Tibial artery (tissue), 4 donors: ENCODE measurements around the gene SQSTM1.
"Not testable (repeated sequence)": the region's sequence is repeated elsewhere in the genome, so short reads cannot be mapped to it uniquely, and the experiment has no call there.

Experiments used
- DNase-seq, 2 donors: peaks; one replicate each; pipeline ENCODE4 v3.0.0-alpha.2; 2019
- H3K27ac ChIP-seq, 2 donors: fragments of 200-600 bp; sonication (generic) in 1 of 2; 1 replicate in 1 of 2; 2 replicates in 1 of 2; pipeline ENCODE4 v1.5.1; 2018 to 2019; ENCODE audit warnings: mild to moderate bottlenecking in 1 of 2
- H3K27me3 ChIP-seq, 2 donors: fragments of 200-600 bp; sonication (generic) in 1 of 2; one replicate each; pipeline versions ENCODE4 v1.5.1 to v1.6.0; 2016 to 2019
- H3K36me3 ChIP-seq, 3 donors: fragments of 200-600 bp; sonication (generic) in 2 of 3; one replicate each; pipeline ENCODE4 v1.5.1; 2016 to 2019; ENCODE audit warnings: mild to moderate bottlenecking in 2 of 3
- H3K4me1 ChIP-seq, 4 donors: fragments of 200-600 bp; sonication (generic) in 2 of 4; 1 replicate in 3 of 4; 2 replicates in 1 of 4; pipeline ENCODE4 v1.5.1; 2016 to 2019
- H3K4me3 ChIP-seq, 2 donors: fragments of 200-600 bp; sonication (generic) in 1 of 2; 1 replicate in 1 of 2; 2 replicates in 1 of 2; pipeline ENCODE4 v1.5.1; 2018 to 2019; ENCODE audit warnings: mild to moderate bottlenecking in 2 of 2
- H3K9me3 ChIP-seq, 3 donors: fragments of 200-600 bp; sonication (generic) in 1 of 3; one replicate each; pipeline ENCODE4 v1.5.1; 2016 to 2019
- intact Hi-C: fragments of 100-400 bp; cut with DNase I; formaldehyde crosslinking; loops from one replicate; pipeline ENCODE4 v1.15.0; 2023; ENCODE audit warnings: low total_unique reads
- TF ChIP-seq, protein P1 (sequence below), 2 experiments: fragments of 200-600 bp in 1 of 2; fragments of 450-650 bp in 1 of 2; IDR thresholded peaks; one replicate each; pipeline ENCODE4 v1.5.1; 2017 to 2019; ENCODE audit warnings: antibody characterized with exemption in 2 of 2, mild to moderate bottlenecking in 1 of 2, moderate library complexity in 1 of 2

The SQSTM1 gene

DNA sequence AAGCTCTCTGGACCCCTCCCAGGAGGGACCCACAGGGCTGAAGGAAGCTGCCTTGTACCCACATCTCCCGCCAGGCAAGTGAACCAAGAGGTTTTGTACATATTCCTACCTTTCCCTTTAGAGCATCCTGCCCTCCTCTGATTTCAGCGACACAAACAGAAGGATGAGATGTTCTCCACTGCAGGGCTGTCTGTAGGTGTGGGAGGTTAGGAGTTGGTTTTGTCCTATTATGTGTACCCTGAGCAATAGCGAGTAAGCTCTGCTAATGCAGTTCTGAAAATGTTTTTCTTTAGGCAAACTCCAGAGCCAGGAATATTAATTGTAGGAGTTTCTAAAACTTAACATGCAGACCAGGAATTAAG is 13.0 kb downstream of the SQSTM1 start:
- no peaks in the 10 kb centered on the region for H3K27me3 ChIP-seq
- peak overlapping the region in 1 of 2 donors; percentile 16 for H3K27ac ChIP-seq
- peaks cover 0 to 12% (median 5%) of the 10 kb centered on the region in 4 donors for H3K4me1 ChIP-seq
- TF ChIP-seq, protein P1, sequence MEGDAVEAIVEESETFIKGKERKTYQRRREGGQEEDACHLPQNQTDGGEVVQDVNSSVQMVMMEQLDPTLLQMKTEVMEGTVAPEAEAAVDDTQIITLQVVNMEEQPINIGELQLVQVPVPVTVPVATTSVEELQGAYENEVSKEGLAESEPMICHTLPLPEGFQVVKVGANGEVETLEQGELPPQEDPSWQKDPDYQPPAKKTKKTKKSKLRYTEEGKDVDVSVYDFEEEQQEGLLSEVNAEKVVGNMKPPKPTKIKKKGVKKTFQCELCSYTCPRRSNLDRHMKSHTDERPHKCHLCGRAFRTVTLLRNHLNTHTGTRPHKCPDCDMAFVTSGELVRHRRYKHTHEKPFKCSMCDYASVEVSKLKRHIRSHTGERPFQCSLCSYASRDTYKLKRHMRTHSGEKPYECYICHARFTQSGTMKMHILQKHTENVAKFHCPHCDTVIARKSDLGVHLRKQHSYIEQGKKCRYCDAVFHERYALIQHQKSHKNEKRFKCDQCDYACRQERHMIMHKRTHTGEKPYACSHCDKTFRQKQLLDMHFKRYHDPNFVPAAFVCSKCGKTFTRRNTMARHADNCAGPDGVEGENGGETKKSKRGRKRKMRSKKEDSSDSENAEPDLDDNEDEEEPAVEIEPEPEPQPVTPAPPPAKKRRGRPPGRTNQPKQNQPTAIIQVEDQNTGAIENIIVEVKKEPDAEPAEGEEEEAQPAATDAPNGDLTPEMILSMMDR (IDR thresholded peaks at IDR 0.05), result no peak
- no peaks in the 10 kb centered on the region for H3K9me3 ChIP-seq
- no peak overlapping the region for H3K4me3 ChIP-seq
- H3K36me3 ChIP-seq, result peaks cover 89 to 97% (median 90%) of the 10 kb centered on the region in 3 donors
- intact Hi-C loops, result no loop called here
- DNase-seq, result no peak

- peaks cover 0 to 8% (median 3%) of the 10 kb centered on the region in 4 donors for H3K4me1 ChIP-seq
- peaks cover 85 to 96% (median 86%) of the 10 kb centered on the region in 3 donors for H3K36me3 ChIP-seq
- H3K4me3 ChIP-seq, result no peak overlapping the region
- DNase-seq, result no peak
- TF ChIP-seq, protein P1 (IDR thresholded peaks at IDR 0.05), result no peak
- no peaks in the 10 kb centered on the region for H3K9me3 ChIP-seq
- H3K27me3 ChIP-seq, result no peaks in the 10 kb centered on the region
- intact Hi-C loops, result no loop called here
- H3K27ac ChIP-seq, result no peak overlapping the region
Measured at GRCh38 chr5:179834120-179834519, 13.4 kb downstream of the SQSTM1 start.

- not testable (repeated sequence) for H3K4me1 ChIP-seq, DNase-seq
- H3K36me3 ChIP-seq, result peaks cover 77 to 96% (median 86%) of the 10 kb centered on the region in 3 donors
Measured at GRCh38 chr5:179834871-179835270, 14.2 kb downstream of the SQSTM1 start.

DNA sequence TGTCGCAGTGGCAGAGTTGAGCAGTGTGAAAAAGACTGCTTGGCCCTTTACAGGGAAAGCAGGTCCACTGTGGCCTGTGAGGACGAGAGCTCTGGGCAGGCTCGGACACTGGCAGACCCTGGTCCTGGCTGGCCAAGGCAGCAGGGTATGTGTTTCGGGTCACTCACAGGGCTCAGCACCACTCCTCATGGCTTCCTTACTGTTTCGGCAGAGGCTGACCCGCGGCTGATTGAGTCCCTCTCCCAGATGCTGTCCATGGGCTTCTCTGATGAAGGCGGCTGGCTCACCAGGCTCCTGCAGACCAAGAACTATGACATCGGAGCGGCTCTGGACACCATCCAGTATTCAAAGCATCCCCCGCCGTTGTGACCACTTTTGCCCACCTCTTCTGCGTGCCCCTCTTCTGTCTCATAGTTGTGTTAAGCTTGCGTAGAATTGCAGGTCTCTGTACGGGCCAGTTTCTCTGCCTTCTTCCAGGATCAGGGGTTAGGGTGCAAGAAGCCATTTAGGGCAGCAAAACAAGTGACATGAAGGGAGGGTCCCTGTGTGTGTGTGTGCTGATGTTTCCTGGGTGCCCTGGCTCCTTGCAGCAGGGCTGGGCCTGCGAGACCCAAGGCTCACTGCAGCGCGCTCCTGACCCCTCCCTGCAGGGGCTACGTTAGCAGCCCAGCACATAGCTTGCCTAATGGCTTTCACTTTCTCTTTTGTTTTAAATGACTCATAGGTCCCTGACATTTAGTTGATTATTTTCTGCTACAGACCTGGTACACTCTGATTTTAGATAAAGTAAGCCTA is 15.7 kb downstream of the SQSTM1 start:
- H3K36me3 ChIP-seq, result peaks cover 71 to 96% (median 84%) of the 10 kb centered on the region in 3 donors
- H3K4me3 ChIP-seq, result no peak overlapping the region
- DNase-seq, result no peak
- intact Hi-C loops, result no loop called here
- H3K4me1 ChIP-seq, result peaks cover 0 to 6% (median 0%) of the 10 kb centered on the region in 4 donors
- H3K9me3 ChIP-seq, result no peaks in the 10 kb centered on the region
- H3K27me3 ChIP-seq, result no peaks in the 10 kb centered on the region
- no peak overlapping the region for H3K27ac ChIP-seq
- TF ChIP-seq, protein P1 (IDR thresholded peaks at IDR 0.05), result no peak

More at GRCh38 chr5:179834871-179835270, 14.2 kb downstream of the SQSTM1 start:
- H3K27ac ChIP-seq, intact Hi-C loops, H3K9me3 ChIP-seq, H3K4me3 ChIP-seq, H3K27me3 ChIP-seq: not testable (repeated sequence)

GRCh38 chr5:179837076-179838011 is 16.6 kb downstream of the SQSTM1 start:
- Histone ChIP-seq H3K27ac (no peak overlapping the region), H3K4me1 (peaks cover 0 to 6% (median 0%) of the 10 kb centered on the region in 4 donors), H3K4me3 (no peak overlapping the region), H3K9me3 (no peaks in the 10 kb centered on the region), H3K36me3 (peaks cover 67 to 96% (median 83%) of the 10 kb centered on the region in 3 donors), H3K27me3 (no peaks in the 10 kb centered on the region)
- intact Hi-C loops, result no loop called here
- TF ChIP-seq, protein P1 (IDR thresholded peaks at IDR 0.05), result no peak
- DNase-seq, result no peak
